Ovary (tissue), 3 donors: Measurements from ENCODE around the gene AIMP2.
"Not testable (repeated sequence)": the region's sequence is repeated elsewhere in the genome, so short reads cannot be mapped to it uniquely, and the experiment has no call there.

Experiments
- CTCF ChIP-seq, 3 donors: fragments of 450-650 bp in 2 of 3; fragments of 200-600 bp in 1 of 3; IDR thresholded peaks; one replicate each; pipeline versions ENCODE4 v1.5.1 to v1.8.0; 2016 to 2022; ENCODE audit warnings: antibody characterized with exemption in 3 of 3, mild to moderate bottlenecking in 1 of 3
- EP300 ChIP-seq: sonication (generic); formaldehyde crosslinking; IDR thresholded peaks from one replicate; pipeline ENCODE4 v1.6.1; 2017; ENCODE audit warnings: antibody characterized with exemption
- POLR2A ChIP-seq: fragments of 450-650 bp; IDR thresholded peaks from one replicate; pipeline ENCODE4 v1.6.1; 2017; ENCODE audit warnings: antibody characterized with exemption, mild to moderate bottlenecking, moderate library complexity
- donor health status: DM: no; HTN: no; CAD: no.

DNA sequence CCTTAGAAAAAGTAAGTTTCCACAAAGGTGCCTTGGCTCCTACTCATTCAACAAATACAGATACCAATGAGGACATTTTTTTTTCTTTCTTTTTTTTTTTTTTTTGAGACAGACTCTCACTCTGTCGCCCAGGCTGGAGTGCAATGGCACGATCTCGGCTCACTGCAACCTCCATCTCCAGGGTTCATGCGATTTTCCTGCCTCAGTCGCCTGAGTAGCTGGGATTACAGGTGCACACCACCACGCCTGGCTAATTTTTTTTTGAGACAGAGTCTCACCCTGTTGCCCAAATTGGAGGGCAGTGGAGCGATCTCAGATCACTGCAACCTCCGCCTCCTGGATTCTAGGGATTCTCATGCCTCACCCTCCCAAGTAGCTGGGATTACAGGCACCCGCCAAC, 42.1 kb downstream of the AIMP2 start:
- not testable (repeated sequence) for TF ChIP-seq POLR2A; CTCF (IDR thresholded peaks at IDR 0.05); EP300
